ENCODE data around the gene SIK3.
A peak's percentile ranks its signal among the peaks of the same experiment; 100 is the strongest.
"Not testable (repeated sequence)": the region's sequence is repeated elsewhere in the genome, so short reads cannot be mapped to it uniquely, and the experiment has no call there.

The SIK3 gene

DNA sequence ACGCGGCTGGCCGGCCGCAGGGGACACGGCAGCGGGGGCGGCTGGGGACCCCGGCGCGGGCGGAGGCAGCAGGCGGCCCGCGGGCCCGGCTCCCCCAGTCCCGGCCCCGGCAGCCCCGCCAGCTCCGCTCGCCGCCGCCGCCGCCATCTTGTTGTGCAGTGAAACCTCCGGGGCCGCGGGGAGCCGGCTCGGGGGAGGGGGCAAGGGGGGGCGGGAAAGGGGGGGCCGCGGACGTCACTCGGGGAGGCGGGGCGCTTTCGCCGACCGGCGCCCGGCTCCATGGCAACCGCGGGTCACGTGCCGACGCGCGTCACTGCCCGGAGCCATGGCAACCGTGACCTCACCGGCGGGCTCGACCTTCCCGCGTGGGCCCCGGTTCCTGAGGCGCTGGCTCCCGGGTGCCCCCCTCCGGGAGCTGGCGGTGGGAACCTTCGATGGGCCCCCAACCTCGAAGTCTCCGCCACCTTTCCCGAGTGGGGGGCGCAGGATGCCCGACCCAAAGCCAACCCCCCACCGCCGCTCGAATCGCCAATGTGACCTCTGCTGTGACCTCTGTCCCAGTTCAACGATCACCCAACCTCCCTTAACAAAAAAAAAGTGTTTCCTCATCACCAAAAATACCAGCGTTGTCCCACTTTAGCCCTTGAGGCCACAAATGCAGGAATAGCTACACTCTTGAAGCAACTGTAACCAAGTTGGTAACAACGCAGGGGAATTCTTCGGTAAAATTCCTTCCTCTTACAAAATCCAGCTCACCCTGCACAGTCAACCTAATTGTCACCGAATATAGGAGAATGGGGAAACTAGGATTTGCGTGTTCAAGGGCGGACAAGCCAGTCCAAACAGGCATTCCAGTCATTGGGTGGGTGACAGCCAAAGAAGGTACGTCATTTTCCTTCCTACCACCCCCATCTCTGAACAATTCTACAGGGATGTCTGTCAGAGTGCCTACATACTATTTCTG is at the start of gene SIK3:
TSS of gene SIK3 (minus strand) at position 160 of the 964 bp plus-strand sequence. CDS start at position 147, 13 bp downstream.
- no peaks in the 10 kb centered on the region for H3K9me3 ChIP-seq (ENCODE audit: low read depth, low read length)
- DNase-seq (ENCODE audit: low read depth, low spot score) = no peak
- no peaks in the 10 kb centered on the region for H3K36me3 ChIP-seq (ENCODE audit: insufficient read depth, low read length)
- peak within 1 kb of the TSS; percentile 93 for H3K9ac ChIP-seq (ENCODE audit: insufficient read length)
- H3K4me3 ChIP-seq = peak within 1 kb of the TSS; percentile 84
- peak within 1 kb of the TSS; percentile 75 for H3K27ac ChIP-seq
- TF ChIP-seq FOXP2 (optimal IDR thresholded peaks at IDR 0.05; ENCODE audit: control extremely low read depth, extremely low read length, insufficient read depth) (peak; percentile 54), POLR2AphosphoS5 (IDR thresholded peaks at IDR 0.05; ENCODE audit: borderline replicate concordance, low read depth, low read length) (peak; percentile 20; the same call in 1 of the 2 replicates), EZH2 (IDR thresholded peaks at IDR 0.05) (no peak)

DNA sequence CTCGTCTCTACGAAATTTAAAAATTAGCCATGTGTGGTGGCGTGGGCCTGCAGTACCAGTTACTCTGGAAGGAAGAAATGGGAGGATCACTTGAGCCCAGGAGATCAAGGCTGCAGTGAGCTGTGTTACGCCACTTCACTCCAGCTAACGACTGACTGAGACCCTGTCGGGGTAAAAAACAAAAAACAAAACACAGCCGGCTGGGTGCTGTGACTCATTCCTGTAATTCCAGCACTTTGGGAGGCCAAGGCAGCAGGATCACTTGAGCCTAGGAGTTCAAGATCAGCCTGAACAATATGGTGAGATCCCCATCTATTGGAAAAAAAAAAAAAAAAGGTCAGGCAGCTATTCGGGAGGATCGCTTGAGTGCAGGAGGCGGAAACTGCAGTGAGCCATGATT is 48.3 kb upstream of the SIK3 start:
- TF ChIP-seq POLR2AphosphoS5 (IDR thresholded peaks at IDR 0.05; ENCODE audit: borderline replicate concordance, low read depth, low read length) (no peak), FOXP2 (optimal IDR thresholded peaks at IDR 0.05; ENCODE audit: control extremely low read depth, extremely low read length, insufficient read depth) (no peak), EZH2 (IDR thresholded peaks at IDR 0.05) (no peak)
- no peak for DNase-seq (ENCODE audit: low read depth, low spot score)
- Histone ChIP-seq H3K27ac (no peak overlapping the region), H3K9ac (ENCODE audit: insufficient read length) (no peak overlapping the region), H3K4me3 (no peak overlapping the region; the same call in 1 of the 2 replicates), H3K36me3 (ENCODE audit: insufficient read depth, low read length) (peaks cover 49% of the 10 kb centered on the region), H3K9me3 (ENCODE audit: low read depth, low read length) (no peaks in the 10 kb centered on the region)

DNA sequence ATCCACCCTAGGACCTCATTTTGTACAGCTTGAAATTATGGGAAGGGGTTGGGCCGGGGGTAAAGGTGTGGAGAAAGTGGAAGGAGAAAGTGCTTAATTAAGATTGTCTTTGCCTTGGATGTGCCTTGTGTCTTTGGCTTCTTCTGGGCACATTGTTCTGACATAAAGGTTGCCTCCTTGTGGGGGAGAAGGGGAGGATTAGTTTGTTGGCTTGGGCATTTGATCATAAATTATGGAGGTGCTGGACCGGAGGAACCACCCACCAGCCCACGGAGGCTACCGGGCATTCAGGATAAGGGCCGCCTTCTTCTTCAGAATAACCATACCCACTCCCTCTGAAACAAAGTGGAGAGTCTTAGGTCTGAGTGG is 47.1 kb upstream of the SIK3 start:
- TF ChIP-seq EZH2 (IDR thresholded peaks at IDR 0.05) (no peak), POLR2AphosphoS5 (IDR thresholded peaks at IDR 0.05; ENCODE audit: borderline replicate concordance, low read depth, low read length) (no peak; the same call in 1 of the 2 replicates), FOXP2 (optimal IDR thresholded peaks at IDR 0.05; ENCODE audit: control extremely low read depth, extremely low read length, insufficient read depth) (no peak)
- H3K36me3 ChIP-seq (ENCODE audit: insufficient read depth, low read length) = peaks cover 45% of the 10 kb centered on the region
- H3K9me3 ChIP-seq (ENCODE audit: low read depth, low read length) = no peaks in the 10 kb centered on the region
- no peak for DNase-seq (ENCODE audit: low read depth, low spot score)
- no peak overlapping the region for H3K27ac ChIP-seq
- H3K9ac ChIP-seq (ENCODE audit: insufficient read length) = peak overlapping the region; percentile 82
- H3K4me3 ChIP-seq = peak overlapping the region; percentile 84

DNA sequence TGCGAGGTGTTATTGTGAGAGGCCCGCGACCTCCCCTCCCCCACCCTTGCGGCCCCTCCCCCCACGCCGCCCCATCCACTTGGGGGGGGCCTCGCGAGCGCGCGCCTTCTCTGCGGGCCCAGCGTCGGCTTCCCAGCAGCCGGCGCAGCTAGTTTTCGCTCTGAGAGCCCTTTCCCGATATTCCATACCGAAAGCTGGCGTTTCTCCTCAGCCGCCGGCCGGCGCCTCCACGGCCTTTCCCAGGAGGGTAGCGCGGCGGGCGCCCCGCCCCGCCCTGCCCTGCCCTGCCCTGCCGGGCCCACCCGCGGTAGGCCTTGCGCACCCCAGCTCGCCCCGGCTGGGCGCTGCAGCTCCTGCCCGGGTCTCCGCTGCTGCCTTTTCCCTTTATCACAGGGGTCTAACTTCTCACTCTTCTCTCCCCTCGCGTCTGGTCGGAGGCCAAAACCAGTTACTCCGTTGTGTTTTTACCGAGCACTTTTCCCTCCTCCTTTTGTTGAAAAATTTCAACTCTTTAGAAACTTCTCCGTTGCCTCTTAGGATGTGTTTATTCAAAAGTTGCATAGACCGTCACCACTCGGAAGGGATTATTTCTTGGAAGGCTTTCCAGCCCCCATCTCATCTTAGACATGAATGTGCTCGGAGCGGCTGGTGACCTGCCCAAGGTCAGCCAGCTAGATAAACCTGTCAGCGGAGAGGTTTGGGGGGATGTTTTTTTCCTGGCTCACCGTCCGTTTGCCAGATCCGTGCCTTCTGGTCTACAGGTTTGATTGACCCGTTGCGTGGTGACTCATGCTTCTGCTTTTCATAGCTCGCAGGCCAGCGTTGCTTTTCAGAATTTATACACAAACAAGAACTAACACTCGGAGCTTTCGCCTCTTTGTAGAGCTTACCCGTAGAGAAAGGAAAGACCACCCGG is 46.5 kb upstream of the SIK3 start:
- TF ChIP-seq EZH2 (IDR thresholded peaks at IDR 0.05) (no peak), FOXP2 (optimal IDR thresholded peaks at IDR 0.05; ENCODE audit: control extremely low read depth, extremely low read length, insufficient read depth) (peak; percentile 8), POLR2AphosphoS5 (IDR thresholded peaks at IDR 0.05; ENCODE audit: borderline replicate concordance, low read depth, low read length) (no peak)
- Histone ChIP-seq H3K36me3 (ENCODE audit: insufficient read depth, low read length) (peaks cover 38% of the 10 kb centered on the region), H3K9ac (ENCODE audit: insufficient read length) (peak overlapping the region; percentile 82), H3K4me3 (peak overlapping the region; percentile 84), H3K27ac (no peak overlapping the region), H3K9me3 (ENCODE audit: low read depth, low read length) (no peaks in the 10 kb centered on the region)
- DNase-seq (ENCODE audit: low read depth, low spot score) = no peak

DNA sequence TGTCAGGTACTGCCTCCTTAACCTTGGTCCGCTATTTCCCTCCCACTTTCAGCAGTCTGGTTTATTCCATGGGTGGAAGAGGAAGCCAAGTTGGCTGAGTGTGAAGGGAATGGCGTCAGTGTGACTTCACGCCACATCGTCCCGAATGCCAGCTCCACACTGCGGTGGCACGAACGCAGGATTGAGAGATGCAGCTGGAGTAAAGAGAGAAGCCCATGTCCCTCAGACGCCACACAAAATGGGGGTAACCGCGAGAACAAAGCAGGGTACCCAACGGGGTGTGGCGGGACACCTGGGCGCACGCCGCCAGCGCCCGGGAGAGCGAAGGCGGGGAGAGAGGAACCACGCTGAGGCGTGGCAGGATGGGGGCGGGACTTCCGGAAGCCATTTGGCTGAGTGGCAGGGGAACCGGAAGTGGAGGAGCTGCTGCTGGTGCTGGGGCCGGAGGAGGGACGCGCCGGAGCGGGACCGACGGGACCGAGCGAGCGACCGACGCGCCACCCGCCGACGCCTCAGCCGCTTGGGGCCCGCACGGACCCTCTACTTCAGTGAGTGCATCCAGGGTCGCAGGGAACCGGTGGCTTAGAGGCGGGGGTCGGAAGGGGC is 45.7 kb upstream of the SIK3 start, which contains the start of gene PAFAH1B2:
TSS of gene PAFAH1B2 (plus strand) at position 417 of the 606 bp plus-strand sequence. CDS start 8,161 bp downstream, outside the sequence.
- Histone ChIP-seq H3K27ac (peak within 1 kb of the TSS; percentile 68), H3K36me3 (ENCODE audit: insufficient read depth, low read length) (peaks cover 35% of the 10 kb centered on the region), H3K9ac (ENCODE audit: insufficient read length) (peak within 1 kb of the TSS; percentile 82), H3K9me3 (ENCODE audit: low read depth, low read length) (no peaks in the 10 kb centered on the region), H3K4me3 (peak within 1 kb of the TSS; percentile 84)
- peak; percentile 55 for DNase-seq (ENCODE audit: low read depth, low spot score)
- TF ChIP-seq POLR2AphosphoS5 (IDR thresholded peaks at IDR 0.05; ENCODE audit: borderline replicate concordance, low read depth, low read length) (peak; percentile 97), FOXP2 (optimal IDR thresholded peaks at IDR 0.05; ENCODE audit: control extremely low read depth, extremely low read length, insufficient read depth) (no peak)

DNA sequence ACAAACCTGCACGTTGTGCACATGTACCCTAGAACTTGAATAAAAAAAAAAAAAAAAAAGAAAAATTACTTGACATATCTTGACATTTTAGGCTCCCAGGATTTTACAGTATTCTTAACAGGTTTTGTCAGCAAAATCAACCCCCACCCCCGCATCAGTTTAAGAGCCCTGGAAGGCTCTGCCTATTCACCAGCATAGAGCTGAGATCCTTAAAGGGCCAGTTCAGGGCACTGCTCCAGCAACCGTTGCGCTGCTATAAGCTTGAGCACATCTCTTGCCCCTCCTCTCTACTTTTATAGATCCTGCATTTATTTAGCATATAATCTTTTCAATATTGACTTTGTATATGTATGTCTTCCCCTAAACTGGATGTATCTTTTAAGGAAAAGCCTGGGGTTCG is 45.2 kb upstream of the SIK3 start:
- H3K36me3 ChIP-seq (ENCODE audit: insufficient read depth, low read length) = peaks cover 29% of the 10 kb centered on the region
- H3K27ac ChIP-seq = peak overlapping the region; percentile 68
- peak overlapping the region; percentile 84 for H3K4me3 ChIP-seq
- H3K9ac ChIP-seq (ENCODE audit: insufficient read length) = peak overlapping the region; percentile 82
- TF ChIP-seq EZH2 (IDR thresholded peaks at IDR 0.05) (no peak), POLR2AphosphoS5 (IDR thresholded peaks at IDR 0.05; ENCODE audit: borderline replicate concordance, low read depth, low read length) (no peak), FOXP2 (optimal IDR thresholded peaks at IDR 0.05; ENCODE audit: control extremely low read depth, extremely low read length, insufficient read depth) (no peak)
- H3K9me3 ChIP-seq (ENCODE audit: low read depth, low read length) = no peaks in the 10 kb centered on the region
- DNase-seq (ENCODE audit: low read depth, low spot score) = peak; percentile 20

DNA sequence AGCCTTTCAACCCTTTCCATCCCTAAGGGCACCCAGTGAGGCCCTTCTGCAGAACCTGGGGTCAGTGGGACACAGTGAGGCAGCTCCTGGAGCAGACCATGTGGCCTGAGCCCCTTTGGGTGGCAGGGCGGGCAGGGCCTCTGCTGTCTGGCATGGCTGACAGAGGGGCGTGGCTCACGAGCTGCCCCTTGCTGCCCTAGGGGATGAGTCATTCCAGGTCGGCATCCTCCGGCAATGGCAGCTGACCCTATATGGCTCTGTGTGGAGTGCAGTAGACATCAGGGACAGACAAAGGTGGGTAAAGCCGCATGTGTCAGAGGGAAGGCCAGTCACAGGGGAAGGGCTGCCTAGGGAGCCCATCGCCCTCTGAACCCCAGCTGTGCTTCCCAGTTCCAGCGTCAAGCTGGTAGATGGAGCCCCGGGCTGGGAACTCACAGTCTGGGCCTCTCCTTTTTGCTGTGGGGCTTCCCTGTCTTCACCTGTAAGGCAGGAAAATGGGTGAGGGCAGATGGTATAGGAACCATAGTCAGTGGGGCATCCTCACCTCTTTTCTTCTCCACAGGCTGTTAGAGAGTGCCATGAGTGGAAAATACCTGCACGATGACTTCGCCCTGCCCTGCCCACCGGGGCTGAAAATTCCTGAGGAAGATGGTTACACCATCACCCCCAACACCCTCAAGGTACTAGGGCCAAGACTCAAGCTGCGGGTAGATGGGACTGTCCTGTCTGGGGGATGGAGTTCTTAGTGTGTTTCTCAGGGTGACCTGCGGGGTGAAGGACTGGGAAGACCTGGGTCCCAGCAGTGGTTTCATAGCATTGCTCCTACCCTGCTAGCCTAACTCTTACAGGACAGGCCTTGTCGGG is 39.2 kb upstream of the SIK3 start:
- not testable (repeated sequence) for H3K9me3 ChIP-seq (ENCODE audit: low read depth, low read length); H3K4me3 ChIP-seq; H3K9ac ChIP-seq (ENCODE audit: insufficient read length); H3K36me3 ChIP-seq (ENCODE audit: insufficient read depth, low read length); H3K27ac ChIP-seq; DNase-seq (ENCODE audit: low read depth, low spot score)

DNA sequence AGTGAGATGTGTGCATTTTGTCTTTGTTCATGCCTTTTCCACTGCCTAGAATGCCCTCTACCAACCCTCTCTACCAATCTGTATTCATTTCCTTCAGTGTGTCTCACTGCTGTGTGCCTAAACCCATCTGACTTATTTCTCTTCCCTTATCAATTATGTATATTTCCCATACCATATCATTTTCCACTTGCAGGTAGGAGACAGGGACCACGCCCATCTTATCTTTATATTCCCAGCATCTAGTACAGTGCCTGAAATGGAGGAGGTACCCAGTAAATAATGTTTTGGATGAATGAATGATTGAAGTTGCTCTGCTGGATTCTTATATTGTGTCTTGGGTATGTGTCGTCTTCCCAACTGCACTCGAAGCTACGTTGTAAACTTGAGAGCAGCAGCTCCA is 36.8 kb upstream of the SIK3 start:
- H3K9me3 ChIP-seq (ENCODE audit: low read depth, low read length); H3K27ac ChIP-seq; H3K4me3 ChIP-seq; H3K9ac ChIP-seq (ENCODE audit: insufficient read length); DNase-seq (ENCODE audit: low read depth, low spot score); H3K36me3 ChIP-seq (ENCODE audit: insufficient read depth, low read length): not testable (repeated sequence)

All from SK-N-MC (cell line).